GM13977 (cell line): ENCODE results near the gene EPN3.

Source experiments
- DNase-seq: peaks from one replicate; pipeline ENCODE4 v3.0.0; 2012; ENCODE audit warnings: low spot score
- in situ Hi-C: fragments of 300-500 bp; cut with MboI; formaldehyde crosslinking; loops from one replicate; pipeline ENCODE4 v1.12.0; 2022; ENCODE audit warnings: low sequenced_read_pairs, low pct_unique_long_range_greater_than_20kb, mixed read lengths, inconsistent platforms; ENCODE audit not compliant: unreplicated experiment
- TF ChIP-seq, protein P1 (sequence below): IDR thresholded peaks from 2 replicates; pipeline ENCODE4 v1.5.1; 2012; ENCODE audit warnings: mild to moderate bottlenecking, control low read depth; ENCODE audit not compliant: insufficient read depth; ENCODE audit errors: extremely low read depth, missing control alignments

The EPN3 gene

DNA sequence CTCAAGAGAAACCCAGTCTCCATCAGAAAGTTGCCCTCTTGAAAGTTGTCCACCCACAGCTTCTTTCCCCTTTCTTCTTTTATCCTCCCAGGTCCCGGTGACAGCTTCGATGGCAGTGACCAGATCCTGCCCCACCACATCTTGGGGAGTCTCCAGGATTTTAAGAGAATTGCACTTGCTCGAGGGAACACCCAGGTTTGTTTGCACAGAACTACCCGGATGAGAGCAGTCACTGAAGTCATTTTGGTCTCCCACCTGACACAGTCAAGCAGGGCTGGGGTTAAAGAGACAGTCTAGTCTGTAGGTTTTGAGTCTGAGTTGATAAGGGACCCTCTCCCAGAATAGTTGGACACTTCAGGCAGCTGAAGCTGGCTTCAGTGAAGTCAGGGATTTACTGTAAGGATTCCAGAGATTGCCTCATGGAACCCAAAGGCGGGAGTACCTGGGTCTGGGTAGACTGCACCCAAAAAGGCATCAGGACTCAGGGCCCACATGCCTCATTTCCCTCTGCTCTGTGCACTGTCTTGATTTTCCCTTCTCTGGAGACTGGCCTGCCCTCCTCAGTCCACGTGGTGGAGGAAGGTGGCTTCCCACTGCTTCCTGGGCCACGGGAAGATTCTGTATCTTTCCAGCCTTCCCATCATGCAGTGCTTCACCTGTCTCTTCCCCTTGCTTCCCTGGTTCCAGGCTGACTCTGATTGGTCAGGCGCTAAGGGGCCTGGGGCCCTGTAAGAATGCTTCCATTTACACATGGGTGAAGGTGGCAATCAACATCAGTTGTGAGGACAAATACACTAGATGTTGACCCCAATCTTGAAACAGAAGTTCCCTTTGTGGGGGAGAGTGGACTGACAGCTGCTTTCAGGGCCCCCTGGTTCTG, 14.8 kb upstream of the EPN3 start:
- TF ChIP-seq, protein P1, sequence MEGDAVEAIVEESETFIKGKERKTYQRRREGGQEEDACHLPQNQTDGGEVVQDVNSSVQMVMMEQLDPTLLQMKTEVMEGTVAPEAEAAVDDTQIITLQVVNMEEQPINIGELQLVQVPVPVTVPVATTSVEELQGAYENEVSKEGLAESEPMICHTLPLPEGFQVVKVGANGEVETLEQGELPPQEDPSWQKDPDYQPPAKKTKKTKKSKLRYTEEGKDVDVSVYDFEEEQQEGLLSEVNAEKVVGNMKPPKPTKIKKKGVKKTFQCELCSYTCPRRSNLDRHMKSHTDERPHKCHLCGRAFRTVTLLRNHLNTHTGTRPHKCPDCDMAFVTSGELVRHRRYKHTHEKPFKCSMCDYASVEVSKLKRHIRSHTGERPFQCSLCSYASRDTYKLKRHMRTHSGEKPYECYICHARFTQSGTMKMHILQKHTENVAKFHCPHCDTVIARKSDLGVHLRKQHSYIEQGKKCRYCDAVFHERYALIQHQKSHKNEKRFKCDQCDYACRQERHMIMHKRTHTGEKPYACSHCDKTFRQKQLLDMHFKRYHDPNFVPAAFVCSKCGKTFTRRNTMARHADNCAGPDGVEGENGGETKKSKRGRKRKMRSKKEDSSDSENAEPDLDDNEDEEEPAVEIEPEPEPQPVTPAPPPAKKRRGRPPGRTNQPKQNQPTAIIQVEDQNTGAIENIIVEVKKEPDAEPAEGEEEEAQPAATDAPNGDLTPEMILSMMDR: no peak
- in situ Hi-C loops: no loop called here
- no peak for DNase-seq

DNA sequence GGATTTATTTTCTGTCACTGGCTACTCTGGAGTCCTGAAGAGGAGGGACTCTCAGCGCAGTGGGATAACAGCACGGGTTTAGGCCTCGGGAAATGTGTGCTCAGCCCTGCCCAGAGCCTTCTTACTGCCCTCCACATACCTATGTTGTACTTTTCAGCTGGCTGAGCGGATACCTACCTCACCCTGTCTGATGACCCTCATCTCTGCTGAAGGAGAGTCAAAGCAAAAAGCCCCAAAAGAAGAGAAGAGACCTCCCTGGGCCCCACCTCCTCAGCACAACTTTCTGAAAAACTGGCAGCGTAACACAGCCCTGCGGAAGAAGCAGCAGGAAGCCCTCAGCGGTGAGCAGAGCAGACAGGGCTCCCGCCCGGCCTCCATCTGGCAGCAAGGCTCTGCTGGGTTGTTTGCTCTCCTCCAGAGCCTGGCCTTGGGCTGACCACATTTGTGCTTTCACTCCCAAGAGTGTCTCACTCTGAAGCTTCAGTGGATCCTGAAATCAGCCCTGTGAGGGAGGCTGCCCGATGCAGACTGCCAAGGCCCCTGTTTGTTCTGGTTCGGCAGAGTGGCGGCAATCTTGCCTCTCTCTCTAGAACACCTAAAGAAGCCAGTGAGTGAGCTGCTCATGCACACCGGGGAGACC, 14.0 kb upstream of the EPN3 start:
- in situ Hi-C loops: no loop called here
- TF ChIP-seq, protein P1: no peak
- no peak for DNase-seq

DNA sequence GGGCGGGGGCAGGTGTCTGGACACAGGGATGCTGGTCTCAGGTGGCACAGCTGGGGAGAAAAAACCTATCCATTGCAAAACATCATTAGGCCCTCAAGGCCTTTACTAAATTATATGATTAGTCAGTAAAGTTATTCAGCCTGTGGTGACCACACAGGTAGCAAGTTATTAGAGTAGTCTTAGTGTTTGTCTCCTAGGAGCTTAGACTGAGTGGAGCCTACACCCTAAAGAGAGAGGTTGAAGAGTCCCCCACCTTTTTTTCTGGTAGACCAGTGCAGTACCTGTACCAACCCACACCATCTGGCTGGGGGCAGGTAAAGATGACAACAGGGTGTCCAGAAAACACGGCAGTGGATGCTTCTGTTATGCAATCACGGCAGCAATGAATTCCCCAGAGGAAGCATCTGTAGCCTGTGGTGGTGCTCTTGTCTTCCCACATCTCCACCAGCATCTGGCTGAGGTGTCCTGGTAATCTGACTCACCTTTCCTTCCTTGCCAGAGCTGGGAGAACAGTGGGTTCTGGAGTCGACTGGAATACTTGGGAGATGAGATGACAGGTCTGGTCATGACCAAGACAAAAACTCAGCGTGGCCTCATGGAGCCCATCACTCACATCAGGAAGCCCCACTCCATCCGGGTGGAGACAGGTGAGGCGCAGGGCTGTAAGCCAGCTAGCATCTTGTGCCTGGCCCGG, 13.2 kb upstream of the EPN3 start:
- no peak for DNase-seq
- in situ Hi-C loops: no loop called here
- TF ChIP-seq, protein P1: no peak

DNA sequence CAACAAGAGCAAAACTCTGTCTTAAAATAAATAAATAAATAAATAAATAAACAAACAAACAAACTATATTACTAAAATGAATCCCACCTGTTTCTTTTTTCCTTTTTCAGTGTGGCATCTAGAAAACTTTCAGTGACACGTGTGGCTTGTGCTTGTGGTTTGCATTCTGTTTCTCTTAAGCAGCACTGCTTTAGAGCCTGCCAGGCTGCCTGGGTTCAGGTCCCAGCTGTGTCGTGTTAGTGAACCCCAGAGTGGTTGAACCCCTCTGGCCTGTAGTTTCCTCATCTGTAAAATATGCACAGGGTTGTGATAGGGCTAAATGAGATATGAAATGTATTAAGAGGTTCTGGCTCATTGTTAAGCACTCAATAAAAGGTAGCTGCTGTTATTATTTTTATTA, 12.1 kb upstream of the EPN3 start:
- no peak for DNase-seq
- in situ Hi-C loops: no loop called here
- TF ChIP-seq, protein P1: no peak

DNA sequence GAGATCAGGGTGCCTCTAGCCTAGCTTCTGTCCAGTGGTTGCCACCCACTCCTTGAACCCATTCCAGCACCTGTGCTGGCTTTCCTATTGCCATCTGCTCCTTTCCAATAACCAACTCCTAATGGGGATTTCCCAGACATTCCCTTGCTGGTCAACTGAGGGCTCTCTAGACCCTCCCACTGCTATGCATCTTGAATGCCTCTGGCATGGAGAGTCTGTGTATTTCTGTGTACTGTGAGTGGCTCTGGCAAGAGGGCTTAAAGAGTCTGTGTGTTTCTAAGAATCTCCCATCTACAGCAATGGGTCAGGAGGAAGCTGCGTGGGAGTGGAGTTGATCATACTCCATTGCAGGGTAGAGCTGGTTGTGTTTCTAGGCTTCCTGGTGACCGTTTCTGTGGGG, 11.0 kb upstream of the EPN3 start:
- in situ Hi-C loops: no loop called here
- DNase-seq: no peak
- TF ChIP-seq, protein P1: no peak

DNA sequence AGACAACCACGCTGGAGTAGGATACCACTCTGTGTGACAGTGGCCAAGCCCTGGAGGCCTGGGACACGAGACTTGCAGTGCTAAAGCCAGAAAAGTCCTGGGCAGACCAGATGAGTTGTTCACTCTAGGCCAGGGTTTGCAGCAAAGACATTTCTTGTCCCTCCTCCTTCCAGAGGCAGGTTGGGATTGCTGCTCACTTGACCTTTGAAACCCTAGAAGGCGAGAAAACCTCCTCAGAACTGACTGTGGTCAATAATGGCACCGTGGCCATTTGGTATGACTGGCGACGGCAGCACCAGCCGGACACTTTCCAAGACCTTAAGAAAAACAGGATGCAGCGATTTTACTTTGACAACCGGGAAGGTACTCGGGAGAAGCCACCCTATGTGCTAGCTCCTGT, 9.8 kb upstream of the EPN3 start:
- TF ChIP-seq, protein P1: no peak
- no peak for DNase-seq
- in situ Hi-C loops: no loop called here
